K562 (cell line): Measurements from ENCODE around the gene KNCN. TPM values are rescaled to one million over a fixed set of nuclear protein-coding genes. Genes with fewer than 3 reads are reported as not detected.

Experiments
- ARID2 ChIP-seq: fragments of 450-650 bp; IDR thresholded peaks from 2 replicates; pipeline ENCODE4 v1.6.1; 2017; ENCODE audit warnings: antibody characterized with exemption, mild to moderate bottlenecking
- ARID4B ChIP-seq: sonication (generic); formaldehyde crosslinking; IDR thresholded peaks from 2 replicates; pipeline ENCODE4 v1.8.0; 2022; ENCODE audit warnings: mild to moderate bottlenecking, missing genetic modification reagents
- ATF3 ChIP-seq, 2 experiments: fragments of 450-650 bp in 1 of 2; sonication (generic) in 1 of 2; formaldehyde crosslinking in 1 of 2; IDR thresholded peaks in 1 of 2; conservative IDR thresholded peaks in 1 of 2; 2 replicates each; pipeline versions ENCODE4 v1.6.1 to v1.8.1; 2016 to 2023; ENCODE audit warnings: mild to moderate bottlenecking in 2 of 2, moderate library complexity in 2 of 2, inconsistent platforms in 1 of 2, missing genetic modification reagents in 1 of 2
- HMBOX1 ChIP-seq: sonication (generic); IDR thresholded peaks from 2 replicates; pipeline ENCODE4 v1.6.1; 2016
- MBD1 ChIP-seq: fragments of 250-450 bp; sonication (Bioruptor Pico); IDR thresholded peaks from 2 replicates; pipeline ENCODE4 v1.8.0; 2022; ENCODE audit warnings: inconsistent platforms
- MTF1 ChIP-seq: fragments of 250-450 bp; sonication (Bioruptor Pico); IDR thresholded peaks from 2 replicates; pipeline ENCODE4 v1.9.0; 2021; ENCODE audit warnings: moderate library complexity, mild to moderate bottlenecking, inconsistent platforms, borderline replicate concordance
- RAD21 ChIP-seq, 2 experiments: fragments of 250-450 bp in 1 of 2; fragments of 450-650 bp in 1 of 2; sonication (Bioruptor Pico) in 1 of 2; formaldehyde crosslinking in 1 of 2; IDR thresholded peaks in 1 of 2; conservative IDR thresholded peaks in 1 of 2; 2 replicates each; pipeline versions ENCODE4 v1.4.0 to v1.8.0; 2020 to 2022; ENCODE audit warnings: mild to moderate bottlenecking in 2 of 2, moderate library complexity in 1 of 2
- SNIP1 ChIP-seq: fragments of 450-650 bp; IDR thresholded peaks from 2 replicates; pipeline ENCODE4 v1.7.1; 2017; ENCODE audit warnings: low read depth, mild to moderate bottlenecking
- STAT5B ChIP-seq: fragments of 250-450 bp; sonication (Bioruptor Pico); IDR thresholded peaks from 2 replicates; pipeline ENCODE4 v1.8.0; 2021; ENCODE audit warnings: mild to moderate bottlenecking, inconsistent platforms
- ZBTB7A ChIP-seq: IDR thresholded peaks from 2 replicates; pipeline ENCODE4 v1.6.1; 2011; ENCODE audit warnings: low read depth, mild to moderate bottlenecking, low read length, moderate library complexity, borderline replicate concordance; ENCODE audit not compliant: control insufficient read depth
- ZNF232 ChIP-seq: sonication (generic); formaldehyde crosslinking; IDR thresholded peaks from 2 replicates; pipeline ENCODE4 v1.8.0; 2022; ENCODE audit warnings: mild to moderate bottlenecking, missing genetic modification reagents
- ZNF239 ChIP-seq: fragments of 250-450 bp; sonication (Bioruptor Pico); IDR thresholded peaks from 2 replicates; pipeline ENCODE4 v1.4.0; 2020; ENCODE audit warnings: mild to moderate bottlenecking
- ZNF274 ChIP-seq: IDR thresholded peaks from 2 replicates; pipeline ENCODE4 v1.6.1; 2011; ENCODE audit warnings: low read depth, mild to moderate bottlenecking, low read length, moderate library complexity, borderline replicate concordance
- ZNF398 ChIP-seq: fragments of 250-450 bp; sonication (Bioruptor Pico); IDR thresholded peaks from 2 replicates; pipeline ENCODE4 v1.8.0; 2021; ENCODE audit warnings: moderate library complexity, mild to moderate bottlenecking, inconsistent platforms
- polyA plus RNA-seq, 8 experiments: library from polyadenylated mRNA; depleted of rRNA in 4 of 8; stranded (reverse) in 5 of 8; unstranded in 3 of 8; fragments of >200 nt; fragmentation: Nextera tagmentation in 2 of 8; fragmentation: Illumina TruSeq in 1 of 8; extraction: Ambion mirVana in 2 of 8; extraction: Trizol in 1 of 8; gene quantifications; 2 replicates each; pipeline versions ENCODE4 v1.2.1 to v1.2.3, GENCODE V29; 2011 to 2014; ENCODE audit warnings: inconsistent platforms in 1 of 8, missing spikeins in 1 of 8
- total RNA-seq, 7 experiments: library from RNA; depleted of rRNA in 6 of 7; stranded (reverse); fragments of >200 nt in 6 of 7; fragmentation: Illumina TruSeq in 2 of 7; extraction: Trizol in 2 of 7; gene quantifications; 2 replicates each; pipeline versions ENCODE4 v1.2.1 to v1.2.3, GENCODE V29; 2011 to 2021; ENCODE audit warnings: low replicate concordance in 1 of 7

Gene KNCN
- total and polyA plus RNA-seq, 9 of the 15 experiments (the other 6 are each of a cell fraction or from before 2014, with no cell fraction given), result not detected

- TF ChIP-seq ARID4B (CRISPR knock-in tag) (no peak), SNIP1 (no peak), MTF1 (CRISPR knock-in tag) (no peak), ZNF274 (no peak), ZNF239 (CRISPR knock-in tag) (no peak), RAD21 (CRISPR knock-in tag; conservative IDR thresholded peaks at IDR 0.05 in 1 of 2, IDR thresholded peaks at IDR 0.05 in 1 of 2) (peak; percentile 65 to 87), STAT5B (CRISPR knock-in tag) (no peak), HMBOX1 (no peak), MBD1 (CRISPR knock-in tag) (peak; percentile 78), ARID2 (0 out of 2 replicates have a peak, but pooled peaks have one; percentile 25), ZNF232 (CRISPR knock-in tag) (no peak), ATF3 (IDR thresholded peaks at IDR 0.05) (no peak), ATF3 (CRISPR knock-in tag; conservative IDR thresholded peaks at IDR 0.05) (no peak), ZNF398 (CRISPR knock-in tag) (no peak), ZBTB7A (peak; percentile 70; the same call in 1 of the 2 replicates)
These were observed 18.8 kb downstream of the KNCN start (continued) for GRCh38 chr1:46532498-46533178.
